HepG2 (cell line): ENCODE measurements around the gene LBX2. TPM values are rescaled to one million over a fixed set of nuclear protein-coding genes. Genes with fewer than 3 reads are reported as not detected.

Source experiments
- AHDC1 ChIP-seq: sonication (generic); formaldehyde crosslinking; IDR thresholded peaks from 2 replicates; pipeline ENCODE4 v1.5.1; 2020; ENCODE audit warnings: mild to moderate bottlenecking, missing genetic modification reagents, borderline replicate concordance
- EHMT2 ChIP-seq: fragments of 200-600 bp; sonication (generic); IDR thresholded peaks from 2 replicates; pipeline ENCODE4 v1.7.0; 2017; ENCODE audit warnings: antibody characterized with exemption, low read depth, low read length, borderline replicate concordance
- KDM3A ChIP-seq: IDR thresholded peaks from 2 replicates; pipeline ENCODE4 v1.6.1; 2018; ENCODE audit warnings: low read depth, missing compliant biosample characterization
- MTA1 ChIP-seq: sonication (generic); formaldehyde crosslinking; IDR thresholded peaks from 2 replicates; pipeline ENCODE4 v1.4.0; 2020; ENCODE audit warnings: missing genetic modification reagents, mild to moderate bottlenecking, borderline replicate concordance
- TAF1 ChIP-seq: sonication (generic); formaldehyde crosslinking; IDR thresholded peaks from 2 replicates; pipeline ENCODE4 v1.4.0; 2020; ENCODE audit warnings: missing genetic modification reagents
- THRA ChIP-seq: sonication (generic); formaldehyde crosslinking; IDR thresholded peaks from 2 replicates; pipeline ENCODE4 v1.4.0; 2020; ENCODE audit warnings: missing genetic modification reagents, borderline replicate concordance
- ZEB1 ChIP-seq: IDR thresholded peaks from 2 replicates; pipeline ENCODE4 v1.6.1; 2012; ENCODE audit warnings: mild to moderate bottlenecking, low read depth, inconsistent platforms; ENCODE audit not compliant: insufficient replicate concordance
- ZNF230 ChIP-seq: sonication (generic); formaldehyde crosslinking; IDR thresholded peaks from 2 replicates; pipeline ENCODE4 v1.4.0; 2020; ENCODE audit warnings: mild to moderate bottlenecking, missing genetic modification reagents
- ZNF350 ChIP-seq: sonication (generic); formaldehyde crosslinking; IDR thresholded peaks from 2 replicates; pipeline ENCODE4 v1.4.0; 2020; ENCODE audit warnings: mild to moderate bottlenecking, low read depth, missing genetic modification reagents, borderline replicate concordance
- ZNF382 ChIP-seq: sonication (generic); formaldehyde crosslinking; IDR thresholded peaks from 2 replicates; pipeline ENCODE4 v1.5.0; 2020; ENCODE audit warnings: missing genetic modification reagents, mild to moderate bottlenecking, borderline replicate concordance
- polyA plus RNA-seq, 8 experiments: library from polyadenylated mRNA; depleted of rRNA in 3 of 8; stranded (reverse) in 7 of 8; unstranded in 1 of 8; fragments of >200 nt; fragmentation: Illumina TruSeq in 4 of 8; extraction: Trizol in 4 of 8; gene quantifications; 2 replicates each; pipeline versions ENCODE4 v1.2.1 to v1.2.3, GENCODE V29; 2011 to 2016; ENCODE audit warnings: low read depth in 4 of 8, missing spikeins in 1 of 8, mixed read lengths in 1 of 8; ENCODE audit not compliant: insufficient read depth in 1 of 8
- total RNA-seq, 5 experiments: library from RNA; depleted of rRNA; stranded (reverse); fragments of >200 nt; fragmentation: Illumina TruSeq; extraction: Trizol; gene quantifications; 2 replicates each; pipeline ENCODE4 v1.2.3, GENCODE V29; 2016; ENCODE audit warnings: low read depth in 1 of 5
- TF ChIP-seq, protein P1 (sequence below): sonication (generic); formaldehyde crosslinking; IDR thresholded peaks from 2 replicates; pipeline ENCODE4 v1.9.0; 2021; ENCODE audit warnings: missing genetic modification reagents, borderline replicate concordance
- TF ChIP-seq, protein P2 (sequence below): sonication (generic); formaldehyde crosslinking; IDR thresholded peaks from 2 replicates; pipeline ENCODE4 v1.8.0; 2022; ENCODE audit warnings: missing genetic modification reagents, mild to moderate bottlenecking, moderate library complexity, borderline replicate concordance

The LBX2 gene
- total and polyA plus RNA-seq, 2 of the 13 experiments (the other 11 are each of a cell fraction or from before 2014, with no cell fraction given) = 6.4 to 8.1 TPM

- TF ChIP-seq ZNF382 (no peak), MTA1 (CRISPR knock-in tag) (no peak), AHDC1 (CRISPR knock-in tag) (no peak), ZEB1 (no peak), THRA (no peak), ZNF350 (no peak; the same call in 1 of the 2 replicates), TAF1 (CRISPR knock-in tag) (no peak), KDM3A (CRISPR knock-in tag) (no peak), ZNF230 (CRISPR knock-in tag) (no peak), EHMT2 (no peak)
- TF ChIP-seq, protein P1, sequence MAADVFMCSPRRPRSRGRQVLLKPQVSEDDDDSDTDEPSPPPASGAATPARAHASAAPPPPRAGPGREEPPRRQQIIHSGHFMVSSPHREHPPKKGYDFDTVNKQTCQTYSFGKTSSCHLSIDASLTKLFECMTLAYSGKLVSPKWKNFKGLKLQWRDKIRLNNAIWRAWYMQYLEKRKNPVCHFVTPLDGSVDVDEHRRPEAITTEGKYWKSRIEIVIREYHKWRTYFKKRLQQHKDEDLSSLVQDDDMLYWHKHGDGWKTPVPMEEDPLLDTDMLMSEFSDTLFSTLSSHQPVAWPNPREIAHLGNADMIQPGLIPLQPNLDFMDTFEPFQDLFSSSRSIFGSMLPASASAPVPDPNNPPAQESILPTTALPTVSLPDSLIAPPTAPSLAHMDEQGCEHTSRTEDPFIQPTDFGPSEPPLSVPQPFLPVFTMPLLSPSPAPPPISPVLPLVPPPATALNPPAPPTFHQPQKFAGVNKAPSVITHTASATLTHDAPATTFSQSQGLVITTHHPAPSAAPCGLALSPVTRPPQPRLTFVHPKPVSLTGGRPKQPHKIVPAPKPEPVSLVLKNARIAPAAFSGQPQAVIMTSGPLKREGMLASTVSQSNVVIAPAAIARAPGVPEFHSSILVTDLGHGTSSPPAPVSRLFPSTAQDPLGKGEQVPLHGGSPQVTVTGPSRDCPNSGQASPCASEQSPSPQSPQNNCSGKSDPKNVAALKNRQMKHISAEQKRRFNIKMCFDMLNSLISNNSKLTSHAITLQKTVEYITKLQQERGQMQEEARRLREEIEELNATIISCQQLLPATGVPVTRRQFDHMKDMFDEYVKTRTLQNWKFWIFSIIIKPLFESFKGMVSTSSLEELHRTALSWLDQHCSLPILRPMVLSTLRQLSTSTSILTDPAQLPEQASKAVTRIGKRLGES (CRISPR knock-in tag) = no peak
- TF ChIP-seq, protein P2, sequence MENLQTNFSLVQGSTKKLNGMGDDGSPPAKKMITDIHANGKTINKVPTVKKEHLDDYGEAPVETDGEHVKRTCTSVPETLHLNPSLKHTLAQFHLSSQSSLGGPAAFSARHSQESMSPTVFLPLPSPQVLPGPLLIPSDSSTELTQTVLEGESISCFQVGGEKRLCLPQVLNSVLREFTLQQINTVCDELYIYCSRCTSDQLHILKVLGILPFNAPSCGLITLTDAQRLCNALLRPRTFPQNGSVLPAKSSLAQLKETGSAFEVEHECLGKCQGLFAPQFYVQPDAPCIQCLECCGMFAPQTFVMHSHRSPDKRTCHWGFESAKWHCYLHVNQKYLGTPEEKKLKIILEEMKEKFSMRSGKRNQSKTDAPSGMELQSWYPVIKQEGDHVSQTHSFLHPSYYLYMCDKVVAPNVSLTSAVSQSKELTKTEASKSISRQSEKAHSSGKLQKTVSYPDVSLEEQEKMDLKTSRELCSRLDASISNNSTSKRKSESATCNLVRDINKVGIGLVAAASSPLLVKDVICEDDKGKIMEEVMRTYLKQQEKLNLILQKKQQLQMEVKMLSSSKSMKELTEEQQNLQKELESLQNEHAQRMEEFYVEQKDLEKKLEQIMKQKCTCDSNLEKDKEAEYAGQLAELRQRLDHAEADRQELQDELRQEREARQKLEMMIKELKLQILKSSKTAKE (CRISPR knock-in tag) = no peak
Measured at GRCh38 chr2:74507926-74508520, 8.6 kb upstream of the LBX2 start (continued).
